Kidney (tissue), 14 donors: ENCODE data around the gene SLC6A11. TPM values are rescaled to one million over a fixed set of nuclear protein-coding genes. Genes with fewer than 3 reads are reported as not detected.

ENCODE experiments used
- DNase-seq, 5 donors: peaks; one replicate each; pipeline ENCODE4 v3.0.0-alpha.2; 2013 to 2020
- FAIRE-seq: peaks from 2 replicates; lab custom pipeline; 2012; peaks lifted over from hg19 to GRCh38; lab: Jason Lieb, UNC
- H3K27ac ChIP-seq, 2 donors: one replicate each; pipeline ENCODE4 v1.7.0; 2013; ENCODE audit warnings: low read depth in 2 of 2, low read length in 2 of 2, inconsistent platforms in 1 of 2
- H3K27me3 ChIP-seq: one replicate; pipeline ENCODE4 v1.7.1; 2013; ENCODE audit warnings: low read length, inconsistent platforms; ENCODE audit not compliant: control insufficient read depth, insufficient read depth
- H3K36me3 ChIP-seq, 3 donors: one replicate each; pipeline versions ENCODE4 v1.7.0 to v1.7.1; 2013; ENCODE audit warnings: low read length in 3 of 3, control low read depth in 1 of 3, inconsistent platforms in 1 of 3; ENCODE audit not compliant: insufficient read depth in 3 of 3, control insufficient read depth in 2 of 3
- H3K4me1 ChIP-seq, 3 donors: one replicate each; pipeline versions ENCODE4 v1.7.0 to v1.7.1; 2013; ENCODE audit warnings: low read length in 3 of 3, inconsistent platforms in 1 of 3, low read depth in 1 of 3; ENCODE audit not compliant: control insufficient read depth in 2 of 3, insufficient read depth in 2 of 3
- H3K4me3 ChIP-seq, 3 donors: one replicate each; pipeline versions ENCODE4 v1.7.0 to v1.8.1; 2013; ENCODE audit warnings: low read length in 3 of 3, control low read depth in 1 of 3, inconsistent platforms in 1 of 3
- H3K9ac ChIP-seq, 3 donors: one replicate each; pipeline versions ENCODE4 v1.7.0 to v1.7.1; 2013; ENCODE audit warnings: low read length in 3 of 3, control low read depth in 1 of 3, inconsistent platforms in 1 of 3
- H3K9me3 ChIP-seq, 3 donors: one replicate each; pipeline versions ENCODE4 v1.7.0 to v1.7.1; 2013; ENCODE audit warnings: low read length in 3 of 3, control low read depth in 1 of 3, inconsistent platforms in 1 of 3; ENCODE audit not compliant: control insufficient read depth in 2 of 3, insufficient read depth in 1 of 3
- intact Hi-C: fragments of 100-400 bp; cut with DNase I; formaldehyde crosslinking; loops from one replicate; pipeline ENCODE4 v1.11.1; 2022
- polyA plus RNA-seq: library from polyadenylated mRNA; stranded (reverse); fragments of 350-450 nt; fragmentation: Illumina TruSeq; extraction: RNeasy Lipid Tissue Mini Kit (QIAGEN cat#74804); gene quantifications from one replicate; pipeline ENCODE4 v1.2.3, GENCODE V29; 2014; ENCODE audit warnings: low read depth, low replicate concordance; ENCODE audit not compliant: insufficient read depth
- total RNA-seq: library from RNA; stranded (reverse); fragmentation: NEBNext Ultra II Directional; extraction: Animal tissue kit (Norgen Biotek cat#: 25700); gene quantifications from one replicate; pipeline ENCODE4 v1.2.1, GENCODE V29; 2021
- TF ChIP-seq, protein P1 (sequence below): IDR thresholded peaks from 3 replicates; pipeline ENCODE4 v1.5.1; 2012; ENCODE audit warnings: mild to moderate bottlenecking, moderate library complexity, borderline replicate concordance; ENCODE audit not compliant: insufficient read depth; ENCODE audit errors: extremely low read depth
- donor health status: control.
- donor health status: control.
- donor health status: control.
- donor health status: control.
- donor health status: control.
- donor health status: DM: yes; HTN: yes; CAD: no.
- donor health status: Normal renal cell carcinoma (clear cell type).

SLC6A11 gene
- total and polyA plus RNA-seq, 2 donors from 2014 or later: 0.38 TPM; not detected in 1

GRCh38 chr3:10810376-10810775 is 5.7 kb upstream of the SLC6A11 start:
- Histone ChIP-seq H3K9ac (no peak overlapping the region), H3K27ac (no peak overlapping the region), H3K4me3 (no peak overlapping the region), H3K4me1 (no peaks in the 10 kb centered on the region), H3K27me3 (peaks cover 4% of the 10 kb centered on the region), H3K9me3 (no peaks in the 10 kb centered on the region), H3K36me3 (no peaks in the 10 kb centered on the region)
- DNase-seq (no peak), FAIRE-seq (no peak)
- intact Hi-C loops: no loop called here
- TF ChIP-seq, protein P1, sequence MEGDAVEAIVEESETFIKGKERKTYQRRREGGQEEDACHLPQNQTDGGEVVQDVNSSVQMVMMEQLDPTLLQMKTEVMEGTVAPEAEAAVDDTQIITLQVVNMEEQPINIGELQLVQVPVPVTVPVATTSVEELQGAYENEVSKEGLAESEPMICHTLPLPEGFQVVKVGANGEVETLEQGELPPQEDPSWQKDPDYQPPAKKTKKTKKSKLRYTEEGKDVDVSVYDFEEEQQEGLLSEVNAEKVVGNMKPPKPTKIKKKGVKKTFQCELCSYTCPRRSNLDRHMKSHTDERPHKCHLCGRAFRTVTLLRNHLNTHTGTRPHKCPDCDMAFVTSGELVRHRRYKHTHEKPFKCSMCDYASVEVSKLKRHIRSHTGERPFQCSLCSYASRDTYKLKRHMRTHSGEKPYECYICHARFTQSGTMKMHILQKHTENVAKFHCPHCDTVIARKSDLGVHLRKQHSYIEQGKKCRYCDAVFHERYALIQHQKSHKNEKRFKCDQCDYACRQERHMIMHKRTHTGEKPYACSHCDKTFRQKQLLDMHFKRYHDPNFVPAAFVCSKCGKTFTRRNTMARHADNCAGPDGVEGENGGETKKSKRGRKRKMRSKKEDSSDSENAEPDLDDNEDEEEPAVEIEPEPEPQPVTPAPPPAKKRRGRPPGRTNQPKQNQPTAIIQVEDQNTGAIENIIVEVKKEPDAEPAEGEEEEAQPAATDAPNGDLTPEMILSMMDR: no peak

DNA sequence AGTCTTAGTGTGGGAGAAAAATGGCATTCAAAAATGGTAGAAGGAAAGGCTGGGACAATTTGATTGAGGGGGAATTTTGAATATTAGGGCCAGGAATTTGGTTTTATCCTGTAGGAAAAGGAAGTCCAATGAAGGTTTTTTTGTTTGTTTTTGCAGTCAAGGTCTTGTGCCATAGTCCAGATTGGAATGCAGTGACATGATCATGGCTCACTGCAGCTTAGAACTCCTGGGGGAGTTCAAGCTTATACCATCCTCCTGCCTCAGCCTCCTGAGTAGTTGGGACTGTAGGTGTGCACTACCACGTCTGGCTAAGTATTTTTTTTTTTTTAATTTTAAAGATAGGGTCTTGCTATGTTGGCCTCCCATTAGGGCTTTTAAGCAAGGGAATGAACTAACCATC is 2.6 kb upstream of the SLC6A11 start:
- no peak for FAIRE-seq
- H3K27me3 ChIP-seq: peaks cover 13% of the 10 kb centered on the region

GRCh38 chr3:10814623-10815022 is 1.4 kb upstream of the SLC6A11 start:
- no peak for FAIRE-seq
- Histone ChIP-seq H3K27me3 (peaks cover 13% of the 10 kb centered on the region), H3K27ac (no peak overlapping the region), H3K4me1 (peaks cover 0 to 2% (median 0%) of the 10 kb centered on the region in 3 donors), H3K9ac (no peak overlapping the region), H3K36me3 (no peaks in the 10 kb centered on the region), H3K9me3 (no peaks in the 10 kb centered on the region), H3K4me3 (no peak overlapping the region)
- intact Hi-C loops: no loop called here
- DNase-seq: peak in 2 of 5 donors; percentile 1
- TF ChIP-seq, protein P1: no peak

More for the DNA sequence above, 2.6 kb upstream of the SLC6A11 start:
- Histone ChIP-seq H3K9me3 (no peaks in the 10 kb centered on the region), H3K9ac (no peak overlapping the region), H3K36me3 (no peaks in the 10 kb centered on the region), H3K4me3 (no peak overlapping the region), H3K27ac (no peak overlapping the region), H3K4me1 (peaks cover 0 to 2% (median 0%) of the 10 kb centered on the region in 3 donors)
- TF ChIP-seq, protein P1: no peak
- no peak for DNase-seq
- intact Hi-C loops: no loop called here

- H3K4me1 ChIP-seq: peaks cover 0 to 2% (median 0%) of the 10 kb centered on the region in 3 donors
- H3K27ac ChIP-seq: no peak overlapping the region
- H3K9me3 ChIP-seq: no peaks in the 10 kb centered on the region
- no peak overlapping the region for H3K4me3 ChIP-seq
- no peaks in the 10 kb centered on the region for H3K36me3 ChIP-seq
- intact Hi-C loops: no loop called here
- DNase-seq: peak in 1 of 5 donors; percentile 0
- no peak for FAIRE-seq
- TF ChIP-seq, protein P1: no peak
- H3K27me3 ChIP-seq: peaks cover 13% of the 10 kb centered on the region
- no peak overlapping the region for H3K9ac ChIP-seq
These were observed 541 bp upstream of the SLC6A11 start for GRCh38 chr3:10815487-10815886.
